ENCODE measurements around the gene NIN.

Gene NIN

DNA sequence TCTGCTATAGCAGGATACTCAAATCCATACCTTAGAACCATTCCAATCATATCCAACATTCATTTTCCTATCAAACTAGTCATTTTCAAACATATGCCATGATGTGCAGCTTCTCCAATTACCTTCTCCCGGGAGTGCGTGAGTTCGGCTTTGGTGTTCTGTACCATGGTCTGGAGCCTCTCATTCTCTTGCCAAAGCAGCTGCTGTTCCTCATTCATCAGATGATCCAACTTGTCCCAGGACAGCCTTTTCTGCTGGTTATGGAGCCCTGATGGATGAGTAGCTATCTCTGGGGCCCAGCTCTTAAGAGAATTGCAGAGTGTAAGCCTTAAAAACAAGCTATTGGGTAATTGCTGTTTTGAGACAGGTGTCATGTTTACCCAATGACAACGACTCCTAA lies 91.8 kb downstream of the NIN start:
- H3K4me3 ChIP-seq (ENCODE audit: low read length) = no peak overlapping the region
- no peak overlapping the region for H3K9ac ChIP-seq (ENCODE audit: low read length)
- no peaks in the 10 kb centered on the region for H3K27me3 ChIP-seq (ENCODE audit: control insufficient read depth, insufficient read depth, low read length)
- no peaks in the 10 kb centered on the region for H3K9me3 ChIP-seq (ENCODE audit: control insufficient read depth, low read length)
- H3K4me1 ChIP-seq (ENCODE audit: control insufficient read depth, insufficient read depth, low read length) = peaks cover 4% of the 10 kb centered on the region
- H3K36me3 ChIP-seq (ENCODE audit: control insufficient read depth, insufficient read depth, low read length) = no peaks in the 10 kb centered on the region

DNA sequence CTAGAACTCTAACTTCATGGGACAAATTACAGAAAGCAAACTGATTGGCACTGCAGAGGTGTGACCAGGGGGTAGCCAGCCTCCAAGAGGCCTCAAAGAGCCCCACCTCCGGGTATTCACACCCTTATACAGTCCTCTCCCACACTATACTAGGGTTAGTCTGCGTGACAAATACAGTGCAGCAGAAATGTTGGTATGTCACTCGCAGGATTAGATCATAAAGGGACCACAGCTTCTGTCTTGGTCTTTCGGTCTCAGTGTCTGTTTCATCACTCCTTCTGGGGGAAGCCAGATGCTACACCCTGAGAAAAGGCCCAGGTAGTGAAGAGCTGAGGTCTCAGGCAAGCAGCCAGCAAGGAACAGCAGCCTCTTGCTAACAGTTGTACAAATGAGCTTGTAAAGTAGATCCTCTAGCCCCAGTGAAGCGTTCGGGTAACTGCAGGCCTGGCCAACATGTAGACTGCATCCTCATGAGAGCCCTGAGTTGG lies 94.0 kb downstream of the NIN start:
- H3K9me3 ChIP-seq (ENCODE audit: control insufficient read depth, low read length) = no peaks in the 10 kb centered on the region
- no peaks in the 10 kb centered on the region for H3K36me3 ChIP-seq (ENCODE audit: control insufficient read depth, insufficient read depth, low read length)
- no peak overlapping the region for H3K4me3 ChIP-seq (ENCODE audit: low read length)

DNA sequence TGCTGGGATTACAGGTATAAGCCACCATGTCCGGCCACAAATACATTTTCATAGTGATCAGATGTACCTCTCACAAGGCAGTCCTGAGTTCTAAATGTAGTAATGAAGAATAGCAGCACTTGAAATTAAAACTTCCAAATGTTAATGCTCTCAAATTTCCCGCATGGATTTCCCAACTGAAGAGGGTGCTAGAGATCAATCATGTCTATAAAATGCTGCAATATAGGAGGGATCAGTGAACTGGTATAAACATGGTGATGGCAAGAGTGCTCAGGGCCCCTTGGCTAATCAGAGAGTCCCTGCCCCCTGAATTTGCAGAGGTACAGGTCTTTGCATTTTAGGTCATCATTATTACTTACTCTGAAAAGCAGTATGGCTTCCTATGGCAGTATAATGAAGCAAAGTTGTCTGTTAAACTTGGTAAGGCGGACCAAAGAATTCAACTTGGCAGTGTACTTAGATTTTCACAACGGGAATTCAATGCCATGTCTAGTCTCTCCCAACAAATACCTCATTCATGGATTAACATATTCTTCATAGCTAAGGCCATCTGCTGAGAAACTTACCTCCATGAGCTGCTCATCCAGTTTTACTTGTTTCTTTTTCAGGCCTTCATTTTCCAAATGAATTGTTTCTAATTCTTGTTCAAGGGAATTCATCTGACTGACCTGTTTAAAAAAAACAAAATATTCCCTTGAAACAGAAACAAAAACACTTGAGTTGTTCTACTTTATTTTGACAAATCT lies 95.8 kb downstream of the NIN start:
- H3K4me1 ChIP-seq (ENCODE audit: control insufficient read depth, insufficient read depth, low read length) = peaks cover 4% of the 10 kb centered on the region
- no peak overlapping the region for H3K9ac ChIP-seq (ENCODE audit: low read length)
- no peaks in the 10 kb centered on the region for H3K27me3 ChIP-seq (ENCODE audit: control insufficient read depth, insufficient read depth, low read length)
- no peaks in the 10 kb centered on the region for H3K9me3 ChIP-seq (ENCODE audit: control insufficient read depth, low read length)
- no peaks in the 10 kb centered on the region for H3K36me3 ChIP-seq (ENCODE audit: control insufficient read depth, insufficient read depth, low read length)
- no peak overlapping the region for H3K4me3 ChIP-seq (ENCODE audit: low read length)

More for the DNA sequence above, 94.0 kb downstream of the NIN start:
- H3K9ac ChIP-seq (ENCODE audit: low read length) = no peak overlapping the region
- peaks cover 4% of the 10 kb centered on the region for H3K4me1 ChIP-seq (ENCODE audit: control insufficient read depth, insufficient read depth, low read length)
- no peaks in the 10 kb centered on the region for H3K27me3 ChIP-seq (ENCODE audit: control insufficient read depth, insufficient read depth, low read length)

DNA sequence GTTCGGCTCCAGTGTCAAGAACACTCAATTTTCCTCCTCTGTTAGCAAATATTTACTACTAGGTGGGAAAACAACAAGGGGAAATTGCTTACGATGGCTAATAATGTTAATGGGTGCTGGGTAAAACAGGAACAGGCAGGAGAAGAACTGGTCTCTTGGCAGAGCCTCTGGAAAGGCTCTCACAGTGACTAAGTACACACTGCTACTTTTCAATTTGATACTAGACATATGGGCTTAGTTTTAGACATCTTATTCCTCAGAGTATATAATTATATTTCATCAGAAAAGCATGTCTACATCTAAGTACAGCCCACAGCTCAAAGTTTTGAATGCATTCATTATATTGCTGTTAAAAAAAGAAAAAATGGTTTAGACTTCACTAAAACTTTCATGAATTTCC lies 97.5 kb downstream of the NIN start:
- Histone ChIP-seq H3K36me3 (ENCODE audit: control insufficient read depth, insufficient read depth, low read length) (no peaks in the 10 kb centered on the region), H3K9me3 (ENCODE audit: control insufficient read depth, low read length) (no peaks in the 10 kb centered on the region)

DNA sequence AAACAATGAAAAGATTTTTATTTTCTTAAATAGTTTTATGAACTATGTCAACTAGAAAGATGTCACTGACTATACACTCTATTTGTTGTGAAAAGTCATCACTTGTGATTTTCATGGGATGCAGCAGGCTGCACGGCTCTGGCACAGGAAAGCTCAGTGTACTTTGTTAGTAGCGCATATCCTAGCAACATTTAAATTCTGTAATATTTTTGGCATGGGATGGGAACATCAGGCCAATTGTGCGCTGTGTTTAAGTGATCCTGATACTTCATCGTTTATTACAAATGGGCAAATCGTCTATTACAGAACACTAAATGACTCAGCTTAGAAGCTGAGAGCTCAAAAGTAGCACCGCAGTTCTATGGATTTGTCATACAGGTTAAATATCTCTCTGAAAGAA lies 102.1 kb downstream of the NIN start:
- H3K4me1 ChIP-seq (ENCODE audit: control insufficient read depth, insufficient read depth, low read length) = no peaks in the 10 kb centered on the region
- no peaks in the 10 kb centered on the region for H3K9me3 ChIP-seq (ENCODE audit: control insufficient read depth, low read length)
- no peaks in the 10 kb centered on the region for H3K36me3 ChIP-seq (ENCODE audit: control insufficient read depth, insufficient read depth, low read length)
- H3K9ac ChIP-seq (ENCODE audit: low read length) = no peak overlapping the region
- no peaks in the 10 kb centered on the region for H3K27me3 ChIP-seq (ENCODE audit: control insufficient read depth, insufficient read depth, low read length)
- H3K4me3 ChIP-seq (ENCODE audit: low read length) = no peak overlapping the region

More for the DNA sequence above, 97.5 kb downstream of the NIN start:
- Histone ChIP-seq H3K4me3 (ENCODE audit: low read length) (no peak overlapping the region), H3K27me3 (ENCODE audit: control insufficient read depth, insufficient read depth, low read length) (no peaks in the 10 kb centered on the region), H3K4me1 (ENCODE audit: control insufficient read depth, insufficient read depth, low read length) (peaks cover 4% of the 10 kb centered on the region), H3K9ac (ENCODE audit: low read length) (no peak overlapping the region)

DNA sequence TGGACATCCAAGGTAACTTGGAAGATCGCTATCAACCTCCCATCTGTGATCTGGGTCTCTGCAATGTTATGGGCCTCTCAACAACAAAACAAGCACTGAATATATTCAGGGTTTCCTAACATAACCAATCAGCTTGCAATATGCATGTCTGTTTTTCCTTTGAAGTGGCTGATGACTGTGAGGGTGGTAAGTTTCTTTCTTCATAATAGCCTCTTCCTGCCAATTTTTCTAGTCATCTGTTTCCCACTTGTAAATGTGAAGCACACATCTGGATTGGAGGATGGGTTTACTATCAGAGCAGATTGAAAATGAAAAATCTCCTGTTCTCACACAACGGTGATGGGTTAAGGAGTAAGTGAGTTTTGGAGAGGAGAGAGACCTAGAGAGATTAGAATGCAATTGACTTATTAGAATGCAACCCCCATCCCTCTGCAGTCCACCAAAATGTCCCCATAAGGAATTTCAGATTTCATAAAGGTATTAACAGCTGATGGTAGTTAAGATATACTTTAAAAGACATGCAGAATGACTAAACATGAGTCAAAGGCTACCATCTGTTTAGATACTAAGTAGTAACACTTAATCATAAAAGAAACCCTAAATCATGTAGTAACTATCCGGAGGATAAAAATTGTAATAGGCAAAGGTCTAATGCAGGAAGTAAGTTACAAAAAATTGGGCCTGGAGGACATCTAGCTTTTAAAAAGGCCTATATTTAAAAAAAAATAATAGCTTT lies 104.4 kb downstream of the NIN start:
- Histone ChIP-seq H3K4me3 (ENCODE audit: low read length) (no peak overlapping the region), H3K4me1 (ENCODE audit: control insufficient read depth, insufficient read depth, low read length) (no peaks in the 10 kb centered on the region), H3K27me3 (ENCODE audit: control insufficient read depth, insufficient read depth, low read length) (no peaks in the 10 kb centered on the region), H3K9me3 (ENCODE audit: control insufficient read depth, low read length) (no peaks in the 10 kb centered on the region), H3K9ac (ENCODE audit: low read length) (no peak overlapping the region), H3K36me3 (ENCODE audit: control insufficient read depth, insufficient read depth, low read length) (no peaks in the 10 kb centered on the region)

DNA sequence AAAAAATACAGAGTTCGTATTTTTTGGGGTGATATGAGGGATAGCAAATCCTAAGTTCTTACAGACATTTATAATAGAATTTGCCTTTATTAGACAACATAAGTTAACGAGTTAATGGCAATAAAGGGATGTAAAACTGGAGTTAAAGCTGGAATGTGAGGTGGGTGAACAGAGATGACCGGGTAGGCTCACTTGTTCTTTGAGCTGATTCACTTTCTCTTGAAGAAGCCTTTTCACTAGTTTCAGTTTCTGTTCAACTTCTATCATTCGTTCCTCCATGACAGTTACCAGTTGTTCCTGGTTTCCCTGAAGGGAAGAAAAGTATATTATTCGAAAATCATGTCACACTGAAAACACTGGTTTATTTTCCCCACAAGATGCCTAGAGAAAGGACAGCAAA lies 105.2 kb downstream of the NIN start:
- H3K9ac ChIP-seq (ENCODE audit: low read length) = no peak overlapping the region
- H3K36me3 ChIP-seq (ENCODE audit: control insufficient read depth, insufficient read depth, low read length) = no peaks in the 10 kb centered on the region
- H3K4me3 ChIP-seq (ENCODE audit: low read length) = no peak overlapping the region
- no peaks in the 10 kb centered on the region for H3K4me1 ChIP-seq (ENCODE audit: control insufficient read depth, insufficient read depth, low read length)
- H3K9me3 ChIP-seq (ENCODE audit: control insufficient read depth, low read length) = no peaks in the 10 kb centered on the region
- no peaks in the 10 kb centered on the region for H3K27me3 ChIP-seq (ENCODE audit: control insufficient read depth, insufficient read depth, low read length)

DNA sequence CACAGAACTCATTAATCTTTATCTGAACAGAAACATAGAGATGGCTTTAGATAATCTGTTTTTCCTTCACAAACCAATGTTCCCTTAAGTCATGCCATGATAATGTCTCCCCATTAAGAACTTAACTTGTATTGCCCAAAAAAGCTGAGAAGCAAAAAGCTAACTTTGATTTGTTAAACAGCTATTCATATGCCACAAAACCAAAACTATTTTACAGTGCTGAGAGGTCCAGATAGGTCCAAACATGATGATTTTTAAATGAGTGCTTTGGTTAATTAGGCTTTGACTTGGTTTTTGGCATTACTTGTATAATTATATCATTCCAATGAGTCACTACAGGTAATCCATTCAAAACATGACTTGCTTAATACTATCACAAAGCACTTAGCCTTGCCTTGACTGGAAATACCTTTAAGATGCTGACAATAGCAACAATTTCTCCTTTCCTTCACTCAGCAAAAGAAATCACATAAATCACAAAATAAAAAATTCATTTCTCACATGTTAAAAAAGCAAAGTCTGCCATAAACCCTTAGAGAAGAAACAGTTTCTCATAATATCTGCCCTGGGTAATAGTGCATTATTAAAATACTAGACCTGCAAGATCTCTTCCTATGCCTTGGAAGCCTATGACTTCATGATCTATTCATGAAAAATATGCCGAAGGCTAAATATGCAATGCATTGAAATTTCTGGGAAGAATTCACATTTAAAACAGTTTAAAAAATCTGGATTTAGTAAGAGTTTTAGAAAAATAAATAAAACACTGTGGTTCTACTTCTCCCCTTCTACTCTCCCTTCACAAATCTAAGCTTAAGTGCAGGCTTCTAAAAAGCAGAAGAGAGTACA lies 110.8 kb downstream of the NIN start:
- no peaks in the 10 kb centered on the region for H3K9me3 ChIP-seq (ENCODE audit: control insufficient read depth, low read length)
- H3K36me3 ChIP-seq (ENCODE audit: control insufficient read depth, insufficient read depth, low read length) = no peaks in the 10 kb centered on the region
- no peaks in the 10 kb centered on the region for H3K27me3 ChIP-seq (ENCODE audit: control insufficient read depth, insufficient read depth, low read length)
- H3K4me1 ChIP-seq (ENCODE audit: control insufficient read depth, insufficient read depth, low read length) = no peaks in the 10 kb centered on the region
- H3K4me3 ChIP-seq (ENCODE audit: low read length) = no peak overlapping the region
- H3K9ac ChIP-seq (ENCODE audit: low read length) = no peak overlapping the region

DNA sequence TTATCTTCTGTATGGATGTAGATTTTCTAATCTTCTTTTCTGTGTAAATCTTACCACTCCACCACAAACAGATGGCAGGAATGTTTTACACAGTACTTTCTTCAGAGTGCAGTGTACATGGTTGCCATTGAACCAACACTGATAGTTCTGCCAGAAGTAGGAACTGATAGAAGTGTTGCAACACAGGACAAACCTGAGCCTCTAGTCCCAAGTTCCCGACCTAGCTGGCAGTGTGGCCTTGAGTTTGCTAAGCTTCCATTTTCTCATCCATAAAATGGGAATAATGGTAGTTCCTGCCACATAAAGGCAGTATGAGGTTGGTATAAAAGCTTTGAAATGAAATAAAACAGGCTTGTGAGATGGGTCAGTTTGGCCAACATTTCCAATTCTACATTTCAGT lies 112.0 kb downstream of the NIN start:
- H3K9me3 ChIP-seq (ENCODE audit: control insufficient read depth, low read length) = no peaks in the 10 kb centered on the region
- no peak overlapping the region for H3K9ac ChIP-seq (ENCODE audit: low read length)
- no peak overlapping the region for H3K4me3 ChIP-seq (ENCODE audit: low read length)
- no peaks in the 10 kb centered on the region for H3K36me3 ChIP-seq (ENCODE audit: control insufficient read depth, insufficient read depth, low read length)
- no peaks in the 10 kb centered on the region for H3K27me3 ChIP-seq (ENCODE audit: control insufficient read depth, insufficient read depth, low read length)
- no peaks in the 10 kb centered on the region for H3K4me1 ChIP-seq (ENCODE audit: control insufficient read depth, insufficient read depth, low read length)

DNA sequence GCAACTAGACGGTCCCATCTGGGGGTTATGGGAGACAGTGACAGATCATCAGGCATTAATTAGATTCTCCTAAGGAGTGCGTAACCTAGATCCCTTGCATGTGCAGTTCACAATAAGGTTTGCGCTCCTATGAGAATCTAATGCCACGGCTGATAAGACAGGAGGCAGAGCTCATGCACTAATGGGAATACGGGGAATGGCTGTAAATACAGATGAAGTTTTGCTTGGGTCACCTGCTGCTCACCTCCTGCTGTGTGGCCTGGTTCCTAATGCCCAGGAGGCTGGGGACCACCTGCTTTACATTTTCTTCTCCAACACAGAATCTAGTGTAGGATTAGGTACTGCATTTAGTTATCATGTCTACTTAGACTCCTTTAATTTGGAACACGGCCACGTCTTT lies 113.2 kb downstream of the NIN start:
- no peak overlapping the region for H3K9ac ChIP-seq (ENCODE audit: low read length)
- H3K4me1 ChIP-seq (ENCODE audit: control insufficient read depth, insufficient read depth, low read length) = no peaks in the 10 kb centered on the region
- no peaks in the 10 kb centered on the region for H3K27me3 ChIP-seq (ENCODE audit: control insufficient read depth, insufficient read depth, low read length)
- no peak overlapping the region for H3K4me3 ChIP-seq (ENCODE audit: low read length)
- H3K9me3 ChIP-seq (ENCODE audit: control insufficient read depth, low read length) = no peaks in the 10 kb centered on the region
- H3K36me3 ChIP-seq (ENCODE audit: control insufficient read depth, insufficient read depth, low read length) = no peaks in the 10 kb centered on the region

DNA sequence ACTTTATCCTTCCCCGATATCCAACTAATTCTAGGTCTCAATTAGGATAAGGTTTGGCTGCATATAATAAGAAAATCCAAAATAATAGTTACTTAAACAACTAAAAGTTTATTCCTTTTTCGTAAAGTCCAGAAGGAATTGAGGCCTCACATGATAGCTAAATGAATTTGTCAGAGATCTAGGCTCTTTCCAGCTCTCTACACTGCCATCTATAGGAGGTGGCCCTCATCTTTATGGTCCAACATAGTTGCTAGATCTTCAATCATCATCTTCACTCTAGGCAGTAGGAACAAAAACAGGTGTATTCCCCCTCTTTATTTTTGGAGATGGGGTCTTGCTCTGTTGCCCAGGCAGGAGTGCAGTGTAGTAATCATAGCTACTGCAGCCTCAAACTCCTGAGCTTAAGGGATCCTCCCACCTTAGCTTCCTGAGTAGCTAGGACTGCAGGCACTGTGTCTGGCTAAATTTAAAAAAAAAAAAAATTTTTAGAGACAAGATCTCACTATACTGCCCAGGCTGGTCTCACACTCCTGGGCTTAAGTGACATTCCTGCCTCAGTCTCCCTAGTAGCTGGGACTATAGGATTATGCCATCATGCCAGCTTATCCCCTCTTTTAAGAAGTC lies 116.4 kb downstream of the NIN start:
- Histone ChIP-seq H3K9ac (ENCODE audit: low read length) (no peak overlapping the region), H3K4me1 (ENCODE audit: control insufficient read depth, insufficient read depth, low read length) (no peaks in the 10 kb centered on the region), H3K4me3 (ENCODE audit: low read length) (no peak overlapping the region), H3K27me3 (ENCODE audit: control insufficient read depth, insufficient read depth, low read length) (no peaks in the 10 kb centered on the region), H3K36me3 (ENCODE audit: control insufficient read depth, insufficient read depth, low read length) (no peaks in the 10 kb centered on the region), H3K9me3 (ENCODE audit: control insufficient read depth, low read length) (no peaks in the 10 kb centered on the region)
